Measurements from ENCODE around the gene OLFML2A.
"Not testable (repeated sequence)": the region's sequence is repeated elsewhere in the genome, so short reads cannot be mapped to it uniquely, and the experiment has no call there.

Gene OLFML2A

GRCh38 chr9:124834591-124834990 lies 57.7 kb downstream of the OLFML2A start:
- no peaks in the 10 kb centered on the region for H3K36me3 ChIP-seq (ENCODE audit: low read length)
- H3K9me3 ChIP-seq (ENCODE audit: insufficient read depth, low read length) = no peaks in the 10 kb centered on the region
- H3K27ac ChIP-seq (ENCODE audit: low read depth, low read length) = no peak overlapping the region
- no peaks in the 10 kb centered on the region for H3K27me3 ChIP-seq (ENCODE audit: low read length)
- H3F3A ChIP-seq (ENCODE audit: insufficient read depth) = no peaks in the 10 kb centered on the region
- H3K4me3 ChIP-seq (ENCODE audit: insufficient read depth, low read length, poor library complexity, severe bottlenecking) = no peak overlapping the region
- no peak overlapping the region for H2AFZ ChIP-seq (ENCODE audit: low read depth, low read length, severe bottlenecking)
- H3K9ac ChIP-seq (ENCODE audit: low read length) = no peak overlapping the region
- no peak for TF ChIP-seq CTCF (IDR thresholded peaks at IDR 0.05; ENCODE audit: insufficient read depth, low read length, poor library complexity, severe bottlenecking)
- TF ChIP-seq EZH2phosphoT487 (conservative IDR thresholded peaks at IDR 0.05; ENCODE audit: low read length) = no peak
- no peak overlapping the region for H3K4me2 ChIP-seq (ENCODE audit: low read depth, low read length, poor library complexity, severe bottlenecking)
- H3K9me2 ChIP-seq (replicated peaks; ENCODE audit: insufficient read depth, low read length) = no peaks in the 10 kb centered on the region
- no peaks in the 10 kb centered on the region for H4K20me1 ChIP-seq (ENCODE audit: low read depth, low read length)
- H3K79me2 ChIP-seq (ENCODE audit: insufficient read depth, low read length) = no peaks in the 10 kb centered on the region

- no peak for TF ChIP-seq EZH2phosphoT487 (conservative IDR thresholded peaks at IDR 0.05; ENCODE audit: low read length)
- TF ChIP-seq CTCF (IDR thresholded peaks at IDR 0.05; ENCODE audit: insufficient read depth, low read length, poor library complexity, severe bottlenecking) = no peak
- H3K27ac ChIP-seq (ENCODE audit: low read depth, low read length) = no peak overlapping the region
- no peak overlapping the region for H3K9ac ChIP-seq (ENCODE audit: low read length)
- no peaks in the 10 kb centered on the region for H3K79me2 ChIP-seq (ENCODE audit: insufficient read depth, low read length)
- no peaks in the 10 kb centered on the region for H3K9me3 ChIP-seq (ENCODE audit: insufficient read depth, low read length)
- H3K4me2 ChIP-seq (ENCODE audit: low read depth, low read length, poor library complexity, severe bottlenecking) = no peak overlapping the region
- no peaks in the 10 kb centered on the region for H3K9me2 ChIP-seq (replicated peaks; ENCODE audit: insufficient read depth, low read length)
- no peak overlapping the region for H3K4me3 ChIP-seq (ENCODE audit: insufficient read depth, low read length, poor library complexity, severe bottlenecking)
- H3F3A ChIP-seq (ENCODE audit: insufficient read depth) = no peaks in the 10 kb centered on the region
- no peaks in the 10 kb centered on the region for H3K36me3 ChIP-seq (ENCODE audit: low read length)
- no peak overlapping the region for H2AFZ ChIP-seq (ENCODE audit: low read depth, low read length, severe bottlenecking)
- no peaks in the 10 kb centered on the region for H3K27me3 ChIP-seq (ENCODE audit: low read length)
- H4K20me1 ChIP-seq (ENCODE audit: low read depth, low read length) = no peaks in the 10 kb centered on the region
Observed at GRCh38 chr9:124835026-124835557, 58.2 kb downstream of the OLFML2A start.

DNA sequence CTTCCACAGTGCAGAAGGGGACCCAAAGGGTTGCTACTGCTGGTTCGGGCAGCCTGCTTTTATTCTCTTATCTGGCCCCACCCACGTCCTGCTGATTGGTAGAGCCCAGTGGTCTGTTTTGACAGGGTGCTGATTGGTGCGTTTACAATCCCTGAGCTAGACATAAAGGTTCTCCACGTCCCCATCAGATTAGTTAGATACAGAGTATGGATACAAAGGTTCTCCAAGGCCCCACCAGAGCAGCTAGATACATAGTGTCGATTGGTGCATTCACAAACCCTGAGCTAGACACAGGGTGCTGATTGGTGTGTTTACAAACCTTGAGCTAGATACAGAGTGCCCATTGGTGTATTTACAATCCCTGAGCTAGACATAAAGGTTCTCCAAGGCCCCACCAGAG lies 61.2 kb downstream of the OLFML2A start:
- H3K36me3 ChIP-seq (ENCODE audit: low read length); H3F3A ChIP-seq (ENCODE audit: insufficient read depth); H3K4me2 ChIP-seq (ENCODE audit: low read depth, low read length, poor library complexity, severe bottlenecking); H3K27ac ChIP-seq (ENCODE audit: low read depth, low read length); H4K20me1 ChIP-seq (ENCODE audit: low read depth, low read length); H3K4me3 ChIP-seq (ENCODE audit: insufficient read depth, low read length, poor library complexity, severe bottlenecking); H3K9me3 ChIP-seq (ENCODE audit: insufficient read depth, low read length); H3K9ac ChIP-seq (ENCODE audit: low read length); H3K27me3 ChIP-seq (ENCODE audit: low read length); H2AFZ ChIP-seq (ENCODE audit: low read depth, low read length, severe bottlenecking); H3K9me2 ChIP-seq (replicated peaks; ENCODE audit: insufficient read depth, low read length); H3K79me2 ChIP-seq (ENCODE audit: insufficient read depth, low read length): not testable (repeated sequence)

DNA sequence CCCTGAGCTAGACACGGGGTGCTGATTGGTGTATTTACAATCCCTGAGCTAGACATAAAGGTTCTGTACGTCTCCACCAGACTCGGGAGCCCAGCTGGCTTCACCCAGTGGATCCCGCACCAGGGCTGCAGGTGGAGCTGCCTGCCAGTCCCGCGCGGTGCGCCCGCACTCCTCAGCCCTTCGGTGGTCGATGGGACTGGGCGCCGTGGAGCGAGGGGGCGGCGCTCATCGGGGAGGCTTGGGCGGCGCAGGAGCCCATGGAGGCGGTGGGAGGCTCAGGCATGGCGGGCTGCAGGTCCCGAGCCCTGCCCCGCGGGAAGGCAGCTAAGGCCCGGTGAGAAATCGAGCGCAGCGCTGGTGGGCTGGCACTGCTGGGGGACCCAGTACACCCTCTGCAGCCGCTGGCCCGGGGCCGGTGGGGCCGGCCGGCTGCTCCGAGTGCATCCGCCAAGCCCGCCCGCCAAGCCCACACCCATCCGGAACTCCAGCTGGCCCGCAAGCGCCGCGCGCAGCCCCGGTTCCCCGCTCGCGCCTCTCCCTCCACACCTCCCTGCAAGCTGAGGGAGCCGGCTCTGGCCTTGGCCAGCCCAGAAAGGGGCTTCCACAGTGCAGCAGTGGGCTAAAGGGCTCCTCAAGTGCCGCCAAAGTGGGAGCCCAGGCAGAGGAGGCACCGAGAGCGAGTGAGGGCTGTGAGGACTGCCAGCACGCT lies 61.8 kb downstream of the OLFML2A start:
- H3K27me3 ChIP-seq (ENCODE audit: low read length) = not testable (repeated sequence)

More for the DNA sequence above, 61.8 kb downstream of the OLFML2A start:
- H3K9ac ChIP-seq (ENCODE audit: low read length); H3K9me2 ChIP-seq (replicated peaks; ENCODE audit: insufficient read depth, low read length); H3K79me2 ChIP-seq (ENCODE audit: insufficient read depth, low read length); H3F3A ChIP-seq (ENCODE audit: insufficient read depth); H3K9me3 ChIP-seq (ENCODE audit: insufficient read depth, low read length); H4K20me1 ChIP-seq (ENCODE audit: low read depth, low read length); H2AFZ ChIP-seq (ENCODE audit: low read depth, low read length, severe bottlenecking); H3K4me3 ChIP-seq (ENCODE audit: insufficient read depth, low read length, poor library complexity, severe bottlenecking); H3K4me2 ChIP-seq (ENCODE audit: low read depth, low read length, poor library complexity, severe bottlenecking); H3K27ac ChIP-seq (ENCODE audit: low read depth, low read length); H3K36me3 ChIP-seq (ENCODE audit: low read length): not testable (repeated sequence)
